ENCODE results near the gene APOM.
A peak's percentile ranks its signal among the peaks of the same experiment; 100 is the strongest.

Gene APOM

GRCh38 chr6:31663961-31664789 lies 8.5 kb downstream of the APOM start:
- peaks cover 14 to 50% of the 10 kb centered on the region in 2 experiments; a peak in 2 of 3 replicates for H3K36me3 ChIP-seq (ENCODE audit: control insufficient read depth in 2 of 2, insufficient read depth in 1 of 2, low read length in 2 of 2)
- CTCF ChIA-PET: interaction anchor here (0.6 to 1.6 kb wide), 12 partner anchors 8 to 259 kb away, joined by 3 to 8 read pairs (median 3); partner anchors contain the start of genes APOM and BAG6

More at GRCh38 chr6:31663961-31664789, 8.5 kb downstream of the APOM start:
- Histone ChIP-seq H3K4me3 (ENCODE audit: low read depth, low read length) (peak overlapping the region; percentile 92), H3K4me1 (ENCODE audit: control insufficient read depth, insufficient read depth, low read length) (peaks cover 6% of the 10 kb centered on the region; the same call in 1 of the 2 replicates), H3K27ac (ENCODE audit: extremely low read depth, low read depth, low read length) (peak overlapping the region; percentile 92), H3K9me3 (ENCODE audit: control insufficient read depth, insufficient read depth, low read depth, low read length) (no peaks in the 10 kb centered on the region)
- peak; percentile 34; the same call in 1 of the 2 replicates for TF ChIP-seq ZIC2 (tag by site-specific recombination; IDR thresholded peaks at IDR 0.05)
- no peak for TF ChIP-seq ZNF404 (tag by site-specific recombination; IDR thresholded peaks at IDR 0.05)
- TF ChIP-seq, protein P1, sequence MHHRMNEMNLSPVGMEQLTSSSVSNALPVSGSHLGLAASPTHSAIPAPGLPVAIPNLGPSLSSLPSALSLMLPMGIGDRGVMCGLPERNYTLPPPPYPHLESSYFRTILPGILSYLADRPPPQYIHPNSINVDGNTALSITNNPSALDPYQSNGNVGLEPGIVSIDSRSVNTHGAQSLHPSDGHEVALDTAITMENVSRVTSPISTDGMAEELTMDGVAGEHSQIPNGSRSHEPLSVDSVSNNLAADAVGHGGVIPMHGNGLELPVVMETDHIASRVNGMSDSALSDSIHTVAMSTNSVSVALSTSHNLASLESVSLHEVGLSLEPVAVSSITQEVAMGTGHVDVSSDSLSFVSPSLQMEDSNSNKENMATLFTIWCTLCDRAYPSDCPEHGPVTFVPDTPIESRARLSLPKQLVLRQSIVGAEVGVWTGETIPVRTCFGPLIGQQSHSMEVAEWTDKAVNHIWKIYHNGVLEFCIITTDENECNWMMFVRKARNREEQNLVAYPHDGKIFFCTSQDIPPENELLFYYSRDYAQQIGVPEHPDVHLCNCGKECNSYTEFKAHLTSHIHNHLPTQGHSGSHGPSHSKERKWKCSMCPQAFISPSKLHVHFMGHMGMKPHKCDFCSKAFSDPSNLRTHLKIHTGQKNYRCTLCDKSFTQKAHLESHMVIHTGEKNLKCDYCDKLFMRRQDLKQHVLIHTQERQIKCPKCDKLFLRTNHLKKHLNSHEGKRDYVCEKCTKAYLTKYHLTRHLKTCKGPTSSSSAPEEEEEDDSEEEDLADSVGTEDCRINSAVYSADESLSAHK (tag by site-specific recombination; IDR thresholded peaks at IDR 0.05): no peak
- TF ChIP-seq ZNF600 (tag by site-specific recombination; IDR thresholded peaks at IDR 0.05): peak; percentile 60; the same call in 1 of the 2 replicates
- peak; percentile 89 for TF ChIP-seq ZNF692 (tag by site-specific recombination; IDR thresholded peaks at IDR 0.05)
- TF ChIP-seq ZNF394 (tag by site-specific recombination; IDR thresholded peaks at IDR 0.05; ENCODE audit: borderline replicate concordance): peak; percentile 82
- TF ChIP-seq, protein P2, sequence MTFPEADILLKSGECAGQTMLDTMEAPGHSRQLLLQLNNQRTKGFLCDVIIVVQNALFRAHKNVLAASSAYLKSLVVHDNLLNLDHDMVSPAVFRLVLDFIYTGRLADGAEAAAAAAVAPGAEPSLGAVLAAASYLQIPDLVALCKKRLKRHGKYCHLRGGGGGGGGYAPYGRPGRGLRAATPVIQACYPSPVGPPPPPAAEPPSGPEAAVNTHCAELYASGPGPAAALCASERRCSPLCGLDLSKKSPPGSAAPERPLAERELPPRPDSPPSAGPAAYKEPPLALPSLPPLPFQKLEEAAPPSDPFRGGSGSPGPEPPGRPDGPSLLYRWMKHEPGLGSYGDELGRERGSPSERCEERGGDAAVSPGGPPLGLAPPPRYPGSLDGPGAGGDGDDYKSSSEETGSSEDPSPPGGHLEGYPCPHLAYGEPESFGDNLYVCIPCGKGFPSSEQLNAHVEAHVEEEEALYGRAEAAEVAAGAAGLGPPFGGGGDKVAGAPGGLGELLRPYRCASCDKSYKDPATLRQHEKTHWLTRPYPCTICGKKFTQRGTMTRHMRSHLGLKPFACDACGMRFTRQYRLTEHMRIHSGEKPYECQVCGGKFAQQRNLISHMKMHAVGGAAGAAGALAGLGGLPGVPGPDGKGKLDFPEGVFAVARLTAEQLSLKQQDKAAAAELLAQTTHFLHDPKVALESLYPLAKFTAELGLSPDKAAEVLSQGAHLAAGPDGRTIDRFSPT (tag by site-specific recombination; IDR thresholded peaks at IDR 0.05): peak; percentile 38; the same call in 1 of the 2 replicates
- 0 out of 2 replicates have a peak, but pooled peaks have one; percentile 8 for TF ChIP-seq ZNF280D (tag by site-specific recombination; IDR thresholded peaks at IDR 0.05)
- TF ChIP-seq, protein P3, sequence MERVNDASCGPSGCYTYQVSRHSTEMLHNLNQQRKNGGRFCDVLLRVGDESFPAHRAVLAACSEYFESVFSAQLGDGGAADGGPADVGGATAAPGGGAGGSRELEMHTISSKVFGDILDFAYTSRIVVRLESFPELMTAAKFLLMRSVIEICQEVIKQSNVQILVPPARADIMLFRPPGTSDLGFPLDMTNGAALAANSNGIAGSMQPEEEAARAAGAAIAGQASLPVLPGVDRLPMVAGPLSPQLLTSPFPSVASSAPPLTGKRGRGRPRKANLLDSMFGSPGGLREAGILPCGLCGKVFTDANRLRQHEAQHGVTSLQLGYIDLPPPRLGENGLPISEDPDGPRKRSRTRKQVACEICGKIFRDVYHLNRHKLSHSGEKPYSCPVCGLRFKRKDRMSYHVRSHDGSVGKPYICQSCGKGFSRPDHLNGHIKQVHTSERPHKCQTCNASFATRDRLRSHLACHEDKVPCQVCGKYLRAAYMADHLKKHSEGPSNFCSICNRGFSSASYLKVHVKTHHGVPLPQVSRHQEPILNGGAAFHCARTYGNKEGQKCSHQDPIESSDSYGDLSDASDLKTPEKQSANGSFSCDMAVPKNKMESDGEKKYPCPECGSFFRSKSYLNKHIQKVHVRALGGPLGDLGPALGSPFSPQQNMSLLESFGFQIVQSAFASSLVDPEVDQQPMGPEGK (tag by site-specific recombination; IDR thresholded peaks at IDR 0.05): peak; percentile 47; the same call in 1 of the 2 replicates
- TF ChIP-seq OSR2 (tag by site-specific recombination; IDR thresholded peaks at IDR 0.05): peak; percentile 81
- no peak for TF ChIP-seq KLF7 (tag by site-specific recombination; IDR thresholded peaks at IDR 0.05; ENCODE audit: borderline replicate concordance)
- peak; percentile 14; the same call in 1 of the 2 replicates for TF ChIP-seq CTCF (tag by site-specific recombination; IDR thresholded peaks at IDR 0.05)
- peak; percentile 13; the same call in 1 of the 2 replicates for TF ChIP-seq KLF8 (tag by site-specific recombination; IDR thresholded peaks at IDR 0.05)
- TF ChIP-seq KLF9 (tag by site-specific recombination; IDR thresholded peaks at IDR 0.05; ENCODE audit: low read depth): 0 out of 2 replicates have a peak, but pooled peaks have one; percentile 13
- TF ChIP-seq ZBTB48 (tag by site-specific recombination; IDR thresholded peaks at IDR 0.05): peak; percentile 61
- peak; percentile 77 for TF ChIP-seq ZFP69B (tag by site-specific recombination; IDR thresholded peaks at IDR 0.05)
- TF ChIP-seq GLIS2 (tag by site-specific recombination; IDR thresholded peaks at IDR 0.05): peak; percentile 37; the same call in 1 of the 2 replicates
- peak; percentile 70 for TF ChIP-seq GLIS1 (tag by site-specific recombination; IDR thresholded peaks at IDR 0.05)
- TF ChIP-seq ZFHX2 (tag by site-specific recombination; conservative IDR thresholded peaks at IDR 0.05): no peak
- TF ChIP-seq, protein P4, sequence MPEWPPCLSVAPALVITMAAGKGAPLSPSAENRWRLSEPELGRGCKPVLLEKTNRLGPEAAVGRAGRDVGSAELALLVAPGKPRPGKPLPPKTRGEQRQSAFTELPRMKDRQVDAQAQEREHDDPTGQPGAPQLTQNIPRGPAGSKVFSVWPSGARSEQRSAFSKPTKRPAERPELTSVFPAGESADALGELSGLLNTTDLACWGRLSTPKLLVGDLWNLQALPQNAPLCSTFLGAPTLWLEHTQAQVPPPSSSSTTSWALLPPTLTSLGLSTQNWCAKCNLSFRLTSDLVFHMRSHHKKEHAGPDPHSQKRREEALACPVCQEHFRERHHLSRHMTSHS (tag by site-specific recombination; IDR thresholded peaks at IDR 0.05): no peak
- POLR2A ChIA-PET: interaction anchor here (0.5 to 7.4 kb wide), 30 partner anchors 9 to 308 kb away, joined by 3 to 180 read pairs (median 4); partner anchors contain the start of genes ABHD16A, APOM, ATP6V1G2 and BAG6

Measured in HEK293 (cell line).